DMS114 treated with DMSO at 0.1 percent for 48 hours (cell line): ENCODE measurements around the gene ZNF213.
"Not testable (repeated sequence)": the region's sequence is repeated elsewhere in the genome, so short reads cannot be mapped to it uniquely, and the experiment has no call there.

Source experiments
- DNase-seq: peaks from one replicate; lab custom pipeline; 2025; ENCODE audit not compliant: unreplicated experiment; lab: John Stamatoyannopoulos, UW

Gene ZNF213

GRCh38 chr16:3165111-3165822 lies 30.4 kb downstream of the ZNF213 start:
- DNase-seq = no peak

GRCh38 chr16:3166505-3166886 lies 31.7 kb downstream of the ZNF213 start:
- no peak for DNase-seq

GRCh38 chr16:3168729-3169128 lies 33.9 kb downstream of the ZNF213 start:
- not testable (repeated sequence) for DNase-seq

- DNase-seq = no peak
Measured at GRCh38 chr16:3170440-3171180, 35.8 kb downstream of the ZNF213 start.

GRCh38 chr16:3171181-3171854 lies 36.5 kb downstream of the ZNF213 start:
- DNase-seq = no peak

GRCh38 chr16:3171855-3172593 lies 37.2 kb downstream of the ZNF213 start:
- no peak for DNase-seq

GRCh38 chr16:3173892-3174617 lies 39.2 kb downstream of the ZNF213 start:
- DNase-seq = no peak

- no peak for DNase-seq
Measured at GRCh38 chr16:3174618-3175148, 39.9 kb downstream of the ZNF213 start.

GRCh38 chr16:3175157-3176093 lies 40.6 kb downstream of the ZNF213 start:
- no peak for DNase-seq

- DNase-seq = no peak
Measured at GRCh38 chr16:3179651-3180050, 44.8 kb downstream of the ZNF213 start.

GRCh38 chr16:3180445-3180878 lies 45.6 kb downstream of the ZNF213 start:
- no peak for DNase-seq

GRCh38 chr16:3182293-3182607 lies 47.4 kb downstream of the ZNF213 start:
- not testable (repeated sequence) for DNase-seq

GRCh38 chr16:3182608-3183444 lies 48.0 kb downstream of the ZNF213 start:
- DNase-seq = no peak

- DNase-seq = no peak
Measured at GRCh38 chr16:3183445-3184139, 48.8 kb downstream of the ZNF213 start.

GRCh38 chr16:3186946-3187690 lies 52.3 kb downstream of the ZNF213 start:
- DNase-seq = no peak

- no peak for DNase-seq
Measured at GRCh38 chr16:3187798-3188674, 53.2 kb downstream of the ZNF213 start, which contains the start of gene OR1F1. OR1F1 (plus strand) TSS chr16:3188204.
